ENCODE data around the gene ZNF578.
"Not testable (repeated sequence)": the region's sequence is repeated elsewhere in the genome, so short reads cannot be mapped to it uniquely, and the experiment has no call there.

The ZNF578 gene

DNA sequence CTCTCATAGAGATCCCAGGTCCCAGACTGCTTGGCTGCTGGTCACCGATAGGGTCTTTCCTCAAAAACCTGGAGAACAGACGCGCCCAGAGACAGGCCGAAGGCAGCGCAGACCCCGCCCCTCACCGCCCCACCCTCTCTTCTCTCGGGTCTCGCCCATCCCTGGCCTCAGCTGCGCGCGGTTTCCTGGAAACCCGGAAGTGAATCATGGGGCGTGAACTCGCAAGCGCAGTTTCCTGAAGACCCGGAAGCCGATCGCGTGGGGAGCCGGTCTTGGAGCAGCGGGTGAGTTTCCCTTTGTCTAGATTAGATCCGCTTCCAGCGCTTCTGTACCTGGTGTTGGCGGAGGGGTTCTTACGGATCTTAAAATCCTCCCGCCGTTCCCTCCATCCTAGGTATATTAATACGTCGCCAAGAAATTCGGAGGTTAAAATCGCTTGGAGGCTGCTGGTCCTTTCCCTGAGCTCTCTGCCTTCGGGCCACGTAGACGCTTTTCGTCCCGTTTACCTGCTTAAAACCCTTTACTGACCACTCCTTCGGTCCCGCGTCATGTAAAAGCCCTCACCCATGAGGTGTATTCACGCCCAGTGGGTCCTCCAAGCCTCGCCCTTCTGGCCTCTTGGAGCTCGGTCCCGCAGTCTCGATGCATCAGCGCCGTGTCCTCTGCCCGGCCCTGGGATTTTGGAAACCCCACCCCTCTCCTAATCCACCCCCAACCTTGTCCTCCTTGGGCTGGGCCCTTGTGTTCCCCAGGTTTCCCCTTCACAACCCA, at the start of gene ZNF578:
ZNF578 (plus strand) TSS at position 230 of the 771 bp plus-strand sequence. CDS start 48,293 bp downstream, outside the sequence.
- DNase-seq (ENCODE audit: low spot score): peak; percentile 87

DNA sequence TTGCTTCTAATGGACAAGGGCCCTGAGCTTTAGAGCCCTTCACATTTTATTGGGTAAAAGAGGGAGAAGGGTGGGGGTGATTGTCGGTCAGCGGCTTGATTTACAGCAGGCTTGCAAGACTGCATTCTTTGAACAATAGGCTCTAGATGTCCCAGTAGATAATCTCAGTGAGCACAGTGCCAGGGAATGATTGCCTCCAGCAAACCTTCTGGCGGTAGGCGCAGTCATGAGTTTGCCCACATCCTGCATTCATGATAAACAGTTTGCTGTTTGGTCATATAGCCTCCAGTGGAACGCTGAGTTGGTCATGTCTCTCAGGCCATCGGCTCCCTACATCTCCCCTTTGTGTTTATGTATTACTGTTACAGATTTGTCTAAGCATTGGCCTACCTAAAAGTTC, 43.1 kb upstream of the ZNF578 start:
- DNase-seq (ENCODE audit: low spot score): no peak

DNA sequence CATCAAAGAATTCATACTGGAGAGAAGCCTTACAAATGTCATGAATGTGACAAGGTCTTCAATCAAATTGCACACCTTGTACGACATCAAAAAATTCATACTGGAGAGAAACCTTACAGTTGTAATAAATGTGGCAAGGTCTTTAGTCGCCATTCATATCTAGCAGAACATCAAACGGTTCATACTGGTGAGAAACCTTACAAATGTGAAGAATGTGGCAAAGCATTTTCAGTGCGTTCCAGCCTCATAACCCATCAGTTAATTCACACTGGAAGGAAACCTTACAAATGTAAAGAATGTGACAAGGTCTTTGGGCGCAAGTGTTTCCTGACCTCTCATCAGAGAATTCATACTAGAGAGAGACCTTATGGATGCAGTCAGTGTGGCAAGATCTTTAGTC, 37.6 kb upstream of the ZNF578 start:
- DNase-seq (ENCODE audit: low spot score): no peak

DNA sequence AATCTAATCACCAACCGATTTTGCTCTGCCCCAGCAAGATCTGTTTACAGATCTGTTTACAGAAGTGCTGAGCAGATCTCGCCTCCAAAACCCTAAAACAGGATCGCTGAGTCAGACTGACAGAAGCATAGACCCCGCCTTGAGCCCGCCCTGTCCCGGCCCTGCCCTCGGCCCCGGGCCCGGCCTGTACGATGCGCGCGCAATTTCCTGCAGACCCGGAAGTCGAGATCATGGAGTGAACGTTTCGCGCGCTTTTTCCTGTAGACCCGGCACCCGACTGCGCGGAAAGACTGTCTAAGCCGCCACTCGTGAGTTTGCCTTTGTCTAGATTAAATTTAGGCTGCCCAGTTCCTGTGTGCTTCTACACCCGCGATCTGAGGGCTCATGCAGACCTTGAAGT, 24.4 kb upstream of the ZNF578 start, which contains the start of gene ZNF534:
ZNF534 (plus strand) TSS at position 212 of the 400 bp plus-strand sequence. CDS start 2,327 bp downstream, outside the sequence.
- no peak for DNase-seq (ENCODE audit: low spot score)

DNA sequence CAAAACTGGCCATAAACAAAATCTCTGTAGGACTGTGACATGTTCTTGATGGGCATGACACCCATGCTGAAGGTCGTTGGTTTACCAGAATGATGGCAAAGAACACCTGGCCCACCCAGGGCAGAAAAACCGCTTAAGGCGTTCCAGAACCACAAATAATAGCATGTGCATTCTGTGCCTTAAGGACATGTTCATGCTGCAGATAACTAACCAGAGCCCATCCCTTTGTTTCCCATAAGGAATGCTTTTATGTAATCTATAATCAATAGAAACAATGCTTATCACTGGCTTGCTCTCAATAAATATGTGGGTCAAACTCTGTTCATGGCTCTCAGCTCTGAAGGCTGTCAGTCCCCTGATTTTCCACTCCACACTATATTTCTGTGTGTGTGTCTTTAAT, 11.2 kb upstream of the ZNF578 start:
- DNase-seq (ENCODE audit: low spot score): no peak

DNA sequence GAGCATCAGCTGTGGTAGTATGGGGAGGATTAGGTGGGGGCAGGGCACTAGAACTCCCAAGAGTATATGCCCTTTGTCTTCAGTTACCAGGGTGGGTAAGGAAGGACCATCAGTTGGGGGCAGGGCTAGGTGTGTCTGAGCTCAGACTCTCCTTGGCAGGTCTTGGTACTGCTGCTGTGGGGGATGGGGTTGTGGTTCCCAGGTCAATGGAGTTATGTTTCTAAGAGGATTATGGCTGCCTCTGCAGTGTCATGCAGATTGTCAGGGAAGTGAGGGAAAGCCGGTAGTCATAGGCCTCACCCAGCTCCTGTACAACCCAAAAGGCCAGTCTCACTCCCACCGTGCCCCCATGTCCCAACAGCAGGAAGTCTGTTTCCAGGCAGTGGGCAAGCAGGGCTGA, 8.8 kb upstream of the ZNF578 start:
- DNase-seq (ENCODE audit: low spot score): no peak

DNA sequence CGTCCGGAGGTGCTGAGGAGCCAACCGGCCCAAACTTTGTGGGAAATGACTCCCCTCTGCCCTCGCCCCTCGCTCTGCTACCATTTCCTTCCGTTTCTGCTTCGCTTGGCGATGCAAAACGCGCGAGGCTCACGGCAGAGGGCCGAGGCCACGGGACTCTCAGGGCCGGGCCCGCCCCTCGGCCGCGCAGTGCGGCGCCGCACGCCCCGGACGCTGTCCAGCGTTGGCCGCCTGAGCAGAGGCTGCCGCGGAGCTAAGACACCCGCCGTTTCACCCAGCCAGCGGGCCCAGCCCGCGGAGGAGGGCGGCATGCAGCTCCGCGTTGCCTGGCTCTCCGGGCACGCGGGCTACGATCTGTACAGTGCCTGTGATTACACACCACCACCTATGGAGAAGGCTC, 2.1 kb upstream of the ZNF578 start:
- no peak for DNase-seq (ENCODE audit: low spot score)

DNA sequence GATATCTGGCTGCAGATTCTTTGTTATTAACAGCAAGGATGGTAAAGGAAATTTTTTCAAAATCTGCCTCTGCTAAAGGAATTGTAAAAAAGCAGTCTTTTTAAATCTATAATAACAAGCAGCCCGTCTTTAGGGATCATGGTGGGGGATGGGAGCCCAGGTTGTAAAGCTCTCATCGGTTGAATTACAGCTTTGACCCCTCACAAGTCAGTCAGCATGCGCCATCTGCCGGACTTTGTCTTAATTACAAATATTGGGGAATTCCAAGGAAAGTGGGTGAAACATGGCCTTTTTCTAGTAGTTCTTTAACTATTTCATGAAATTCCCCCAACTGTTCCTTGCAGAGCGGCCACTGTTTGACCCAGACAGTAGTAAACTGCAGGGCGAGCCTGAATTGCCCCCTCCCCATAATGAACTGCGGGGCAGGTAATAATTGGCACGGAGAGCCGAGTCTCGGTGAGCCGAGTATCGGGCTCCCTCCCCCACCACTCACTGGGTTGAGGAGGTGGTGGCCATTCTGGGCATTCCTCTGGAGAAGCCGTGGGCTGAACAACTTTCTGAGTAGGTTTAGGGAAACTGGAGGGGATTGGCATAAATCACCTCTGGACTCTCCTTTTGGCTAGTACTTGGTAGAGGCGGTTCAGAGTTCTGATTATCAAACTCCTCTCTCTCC, 11.6 kb downstream of the ZNF578 start:
- DNase-seq (ENCODE audit: low spot score): no peak

DNA sequence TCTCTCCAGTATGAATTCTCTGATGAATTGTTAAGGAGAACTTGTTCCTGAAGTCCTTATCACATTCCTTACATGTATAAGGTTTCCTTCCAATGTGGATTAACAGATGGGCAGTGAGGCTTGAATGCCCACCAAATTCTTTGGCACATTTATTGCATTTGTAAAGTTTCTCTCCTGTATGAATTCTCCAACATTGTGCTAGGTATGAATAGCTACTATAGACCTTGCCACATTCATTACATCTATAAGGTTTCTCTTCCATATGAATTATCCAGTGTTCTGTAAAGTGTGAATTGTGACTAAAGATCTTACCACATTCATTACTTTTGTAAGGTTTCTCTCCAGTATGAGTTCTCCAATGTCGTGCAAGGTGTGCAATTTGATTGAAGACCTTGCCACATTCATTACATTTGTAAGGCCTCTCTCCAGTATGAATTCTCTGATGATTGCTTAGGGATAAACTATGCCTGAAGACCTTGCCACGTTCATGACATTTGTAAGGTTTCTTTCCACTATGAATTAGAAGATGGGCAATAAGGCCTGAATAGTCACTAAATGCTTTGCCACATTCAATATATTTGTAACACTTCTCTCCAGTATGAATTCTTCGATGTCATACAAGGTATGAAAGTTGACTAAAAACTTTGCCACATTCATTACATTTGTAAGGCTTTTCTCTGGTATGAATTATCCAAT, 20.4 kb downstream of the ZNF578 start:
- no peak for DNase-seq (ENCODE audit: low spot score)

DNA sequence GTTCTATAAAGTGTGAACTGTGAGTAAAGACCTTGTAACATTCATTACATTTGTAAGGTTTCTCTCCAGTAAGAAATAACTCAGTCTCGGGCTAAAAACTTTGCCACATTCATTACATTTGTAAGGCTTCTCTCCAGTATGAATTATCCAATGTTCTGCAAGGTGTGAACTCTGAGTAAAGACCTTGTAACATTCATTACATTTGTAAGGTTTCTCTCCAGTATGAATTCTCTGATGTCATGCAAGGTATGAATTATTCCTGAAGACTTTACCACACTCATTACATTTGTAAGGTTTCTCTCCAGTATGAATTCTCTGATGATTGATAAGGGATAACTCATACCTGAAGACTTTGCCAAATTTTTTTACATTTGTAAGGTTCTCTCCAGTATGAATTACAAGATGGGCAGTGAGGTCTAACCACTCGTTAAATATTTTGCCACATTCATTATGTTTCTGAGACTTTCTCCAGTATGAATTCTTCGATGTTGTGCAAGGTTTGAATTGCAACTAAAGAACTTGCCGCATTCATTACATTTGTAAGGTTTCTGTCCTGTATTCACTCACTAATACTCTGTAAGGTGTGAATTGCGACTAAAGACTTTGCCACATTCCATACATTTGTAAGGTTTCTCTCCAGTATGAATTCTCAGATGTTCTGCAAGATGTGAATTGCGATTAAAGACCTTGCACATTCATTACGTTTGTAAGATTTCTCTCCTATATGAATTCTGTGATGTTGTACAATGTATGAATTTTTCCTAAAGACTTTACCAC, 21.2 kb downstream of the ZNF578 start:
- no peak for DNase-seq (ENCODE audit: low spot score)

DNA sequence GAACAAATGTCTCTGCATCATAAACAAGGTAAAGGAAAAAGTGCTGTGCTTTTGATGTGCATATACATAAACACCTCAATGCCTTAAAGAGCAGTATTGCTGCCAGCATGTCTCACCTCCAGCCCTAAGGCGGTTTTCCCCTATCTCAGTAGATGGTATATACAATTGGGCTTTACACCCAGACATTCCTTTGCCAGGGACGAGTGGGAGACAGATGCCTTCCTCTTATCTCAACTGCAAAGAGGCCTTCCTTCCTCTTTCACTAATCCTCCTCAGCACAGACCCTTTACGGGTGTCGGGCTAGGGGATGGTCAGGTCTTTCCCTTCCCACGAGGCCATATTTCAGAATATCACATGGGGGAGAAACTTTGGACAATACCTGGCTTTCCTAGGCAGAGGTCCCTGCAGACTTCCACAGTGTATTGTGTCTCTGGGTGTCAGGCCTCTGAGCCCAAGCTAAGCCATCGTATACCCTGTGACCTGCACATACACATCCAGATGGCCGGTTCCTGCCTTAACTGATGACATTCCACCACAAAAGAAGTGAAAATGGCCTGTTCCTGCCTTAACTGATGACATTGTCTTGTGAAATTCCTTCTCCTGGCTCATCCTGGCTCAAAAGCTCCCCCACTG, 30.9 kb downstream of the ZNF578 start:
- not testable (repeated sequence) for DNase-seq (ENCODE audit: low spot score)

DNA sequence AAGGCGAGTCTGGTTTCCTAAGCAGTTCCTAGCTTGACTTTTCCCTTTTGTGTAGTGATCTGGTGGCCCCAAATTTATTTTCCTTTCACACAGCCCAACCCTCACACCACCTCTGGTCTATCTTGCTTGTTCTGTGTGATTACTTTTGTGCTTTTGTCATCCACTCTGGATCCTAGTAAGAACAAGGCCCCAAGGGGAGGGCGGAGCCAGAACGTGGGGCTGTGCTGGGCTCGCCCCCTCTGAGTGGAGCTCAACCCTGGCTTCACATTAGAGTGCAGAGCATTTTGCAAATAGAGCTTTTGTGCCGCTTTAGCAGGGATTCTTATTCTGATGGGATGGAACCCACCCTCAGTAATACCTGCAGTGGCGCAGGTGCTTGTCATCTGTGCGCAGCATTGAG, 31.7 kb downstream of the ZNF578 start:
- not testable (repeated sequence) for DNase-seq (ENCODE audit: low spot score)

DNA sequence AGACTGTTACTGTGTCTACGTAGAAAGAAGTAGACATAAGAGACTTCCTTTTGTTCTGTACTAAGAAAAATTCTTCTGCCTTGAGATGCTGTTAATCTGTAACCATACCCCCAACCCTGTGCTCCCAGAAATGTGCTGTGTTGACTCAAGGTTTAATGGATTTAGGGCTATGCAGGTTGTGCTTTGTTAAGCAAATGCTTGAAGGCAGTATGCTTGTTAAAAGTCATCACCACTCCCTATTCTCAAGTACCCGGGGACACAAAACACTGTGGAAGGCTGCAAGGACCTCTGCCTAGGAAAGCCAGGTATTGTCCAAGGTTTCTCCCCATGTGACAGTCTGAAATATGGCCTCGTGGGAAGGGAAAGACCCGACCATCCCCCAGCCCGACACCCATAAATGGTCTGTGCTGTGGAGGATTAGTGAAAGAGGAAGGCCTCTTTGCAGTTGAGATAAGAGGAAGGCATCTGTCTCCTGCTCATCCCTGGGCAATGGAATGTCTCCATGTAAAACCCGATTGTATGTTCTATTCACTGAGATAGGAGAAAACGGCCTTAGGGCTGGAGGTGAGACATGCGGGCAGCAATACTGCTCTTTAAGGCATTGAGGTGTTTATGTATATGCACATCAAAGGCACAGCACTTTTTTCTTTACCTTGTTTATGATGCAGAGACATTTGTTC, 32.3 kb downstream of the ZNF578 start:
- DNase-seq (ENCODE audit: low spot score): not testable (repeated sequence)

DNA sequence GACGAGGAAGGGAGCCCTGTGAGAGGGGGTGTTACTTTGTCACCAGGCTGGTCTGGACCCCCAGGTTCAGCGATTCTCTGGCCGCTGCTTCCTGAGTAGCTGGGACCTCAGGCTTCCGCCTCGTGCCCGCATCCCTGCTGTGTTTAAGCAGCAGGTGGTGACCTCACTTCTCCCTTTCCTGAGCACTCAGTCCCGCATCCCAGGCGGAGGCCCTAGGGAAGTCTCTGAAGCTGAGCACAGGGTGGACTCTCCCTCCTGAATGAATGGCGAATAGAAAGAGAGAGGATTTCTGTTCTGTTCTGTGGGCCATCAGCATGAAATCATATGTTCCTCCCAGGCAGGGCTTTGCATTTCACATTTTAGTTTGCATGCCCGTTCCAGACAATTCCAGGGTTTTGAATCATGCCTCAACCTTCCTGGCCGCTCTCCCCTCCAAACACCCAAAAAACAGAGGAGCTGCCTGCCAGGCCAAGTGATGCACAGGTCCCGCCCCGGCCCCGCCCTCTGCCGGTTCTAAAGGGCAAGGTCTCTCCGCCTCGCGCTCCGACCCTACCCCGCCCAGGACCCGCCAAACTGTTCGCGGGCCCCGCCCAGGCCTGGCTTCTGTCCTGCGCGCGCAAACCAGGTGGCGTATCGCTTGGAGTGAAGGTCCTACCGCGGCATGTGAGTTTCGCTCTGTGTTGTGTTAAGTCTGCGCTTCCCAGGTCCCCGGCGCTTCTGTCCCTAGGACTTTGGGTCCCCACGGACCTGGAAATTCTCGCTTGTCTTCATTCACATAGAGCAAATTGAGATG, 39.0 kb downstream of the ZNF578 start:
- DNase-seq (ENCODE audit: low spot score): no peak

DNA sequence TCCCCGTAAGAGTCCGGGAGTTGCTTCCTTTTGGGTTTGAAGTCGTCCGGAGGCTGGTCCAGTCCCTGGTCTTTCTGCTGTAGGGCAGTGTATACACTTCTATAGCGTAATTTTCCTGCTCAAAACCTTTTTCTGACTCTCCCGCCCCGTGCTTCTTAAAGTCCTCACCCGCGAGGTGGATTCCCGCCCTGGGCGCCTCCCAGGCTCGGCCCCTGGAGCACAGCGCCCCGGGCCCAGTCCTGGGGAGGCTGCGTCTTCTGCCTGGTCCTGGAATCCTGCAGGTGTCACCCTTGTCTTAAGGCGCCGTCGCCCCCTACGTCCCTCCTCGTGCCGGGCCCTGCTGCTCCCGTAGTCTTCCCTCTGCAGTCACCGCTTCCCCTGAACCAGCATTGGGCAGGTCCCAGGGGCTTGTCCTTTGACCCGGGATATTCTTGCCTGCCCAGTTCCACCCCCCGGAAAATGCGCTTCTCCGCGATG, 39.7 kb downstream of the ZNF578 start:
- DNase-seq (ENCODE audit: low spot score): no peak

DNA sequence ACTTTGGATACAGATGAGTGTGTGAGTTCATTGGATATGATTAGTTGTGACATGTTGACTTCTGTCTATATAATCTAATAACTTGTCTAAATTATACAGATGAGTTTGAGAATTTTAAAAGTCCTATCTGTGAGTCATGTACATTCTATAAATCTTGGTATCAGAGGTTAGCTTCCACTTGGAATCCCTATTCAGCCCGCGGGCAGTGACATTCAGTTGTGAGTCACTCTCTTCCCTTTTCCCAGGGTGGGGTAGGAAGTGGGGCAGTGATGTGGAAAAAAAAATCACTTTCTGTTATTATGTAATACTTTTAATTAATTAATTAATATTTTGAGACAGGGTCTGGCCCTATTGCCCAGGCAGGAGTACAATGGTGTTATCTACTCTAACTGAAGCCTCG, 41.2 kb downstream of the ZNF578 start:
- DNase-seq (ENCODE audit: low spot score): no peak

DNA sequence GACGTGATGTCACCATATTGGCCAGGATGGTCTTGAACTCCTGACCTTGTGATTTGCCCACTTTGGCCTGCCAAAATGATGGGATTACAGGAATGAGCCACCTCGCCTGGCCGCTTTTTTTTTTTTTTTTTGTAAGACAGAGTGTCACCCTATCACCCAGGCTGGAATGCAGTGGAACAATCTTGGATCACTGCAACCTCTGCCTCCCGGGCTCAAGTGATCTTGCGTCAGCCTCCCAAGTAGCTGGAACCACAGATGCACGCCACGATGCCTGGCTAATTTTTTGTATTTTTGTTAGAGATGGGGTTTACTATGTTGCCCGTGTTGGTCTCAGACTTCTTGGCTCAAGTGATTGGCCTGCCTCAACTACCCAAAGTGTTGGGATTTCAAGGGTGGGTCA, 45.2 kb downstream of the ZNF578 start:
- no peak for DNase-seq (ENCODE audit: low spot score)

DNA sequence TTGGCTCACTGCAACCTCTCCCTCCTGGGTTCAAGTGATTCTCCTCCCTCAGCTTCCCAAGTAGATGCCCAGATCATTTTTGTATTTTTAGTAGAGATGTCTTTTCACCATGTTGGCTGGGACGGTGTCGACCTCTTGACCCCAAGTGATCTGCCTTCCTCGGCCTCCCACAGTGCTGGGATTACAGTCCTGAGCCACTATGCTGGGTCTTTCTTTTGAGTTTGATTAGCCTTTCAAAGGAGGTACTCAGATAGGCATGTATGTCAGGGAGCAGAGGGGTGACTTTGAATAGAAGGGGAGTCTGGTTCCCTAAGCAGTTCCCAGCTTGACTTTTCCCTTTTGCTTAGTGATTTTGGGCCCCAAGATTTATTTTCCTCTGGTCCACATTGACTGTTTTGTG, 47.1 kb downstream of the ZNF578 start:
- DNase-seq (ENCODE audit: low spot score): not testable (repeated sequence)

DNA sequence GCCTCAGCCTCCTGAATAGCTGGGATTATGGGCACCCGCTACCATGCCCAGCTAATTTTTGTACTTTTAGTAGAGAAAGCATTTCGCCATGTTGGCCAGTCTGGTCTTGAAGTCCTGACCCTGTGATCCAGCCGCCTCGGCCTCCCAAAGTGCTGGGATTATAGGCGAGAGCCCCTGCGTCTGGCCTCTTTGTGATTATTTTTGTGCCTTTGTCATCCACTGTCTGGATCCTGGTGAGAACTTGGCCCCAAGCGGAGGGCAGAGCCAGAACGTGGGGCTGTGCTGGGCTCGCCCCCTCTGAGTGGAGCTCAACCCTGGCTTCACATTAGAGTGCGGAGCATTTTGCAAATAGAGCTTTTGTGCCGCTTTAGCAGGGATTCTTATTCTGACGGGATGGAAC, 47.6 kb downstream of the ZNF578 start:
- not testable (repeated sequence) for DNase-seq (ENCODE audit: low spot score)

DNA sequence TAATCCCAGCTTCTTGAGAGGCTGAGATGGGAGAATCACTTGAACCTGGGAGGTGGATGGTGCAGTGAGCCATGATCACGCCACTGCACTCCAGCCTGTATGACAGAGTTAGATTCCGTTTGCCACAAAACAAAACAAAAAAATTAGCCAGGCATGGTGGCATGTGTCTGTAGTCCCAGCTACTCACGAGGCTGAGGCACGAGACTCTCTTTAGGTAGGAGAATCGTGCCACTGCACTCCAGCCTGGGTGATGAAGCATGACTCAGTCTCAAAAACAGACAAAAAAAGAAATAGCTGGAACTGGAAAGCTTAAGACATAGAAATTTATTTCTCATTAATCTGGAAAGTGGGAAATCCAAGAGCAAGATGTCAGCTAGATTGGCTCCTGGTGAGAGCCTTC, 53.9 kb downstream of the ZNF578 start:
- DNase-seq (ENCODE audit: low spot score): no peak
